Nephron (organoid): Measurements from ENCODE around the gene PATJ.
"Not testable (repeated sequence)": the region's sequence is repeated elsewhere in the genome, so short reads cannot be mapped to it uniquely, and the experiment has no call there.

ENCODE experiments used
- H3K27ac Mint-ChIP-seq, 3 experiments: 2 replicates each; pipeline ENCODE4 v1.8.0; 2020; ENCODE audit warnings: mixed read lengths in 3 of 3, mild to moderate bottlenecking in 2 of 3, moderate library complexity in 1 of 3
- H3K27me3 Mint-ChIP-seq: 2 replicates; pipeline ENCODE4 v1.8.0; 2021; ENCODE audit warnings: low read depth, mild to moderate bottlenecking, moderate library complexity, mixed read lengths
- H3K36me3 Mint-ChIP-seq: 2 replicates; pipeline ENCODE4 v1.8.0; 2020; ENCODE audit warnings: low read depth, mixed read lengths
- H3K4me1 Mint-ChIP-seq: 2 replicates; pipeline ENCODE4 v1.8.0; 2020; ENCODE audit warnings: mixed read lengths
- H3K4me3 Mint-ChIP-seq, 3 experiments: 2 replicates each; pipeline ENCODE4 v1.8.0; 2020; ENCODE audit warnings: mild to moderate bottlenecking in 3 of 3, mixed read lengths in 3 of 3, moderate library complexity in 2 of 3
- H3K9me3 Mint-ChIP-seq: 2 replicates; pipeline ENCODE4 v1.8.0; 2020; ENCODE audit warnings: mixed read lengths
- CTCF ChIP-seq, 3 experiments: fragments of 200-600 bp; sonication (generic); IDR thresholded peaks; one replicate each; pipeline ENCODE4 v1.5.0; 2021; ENCODE audit warnings: antibody characterized with exemption in 3 of 3; ENCODE audit not compliant: unreplicated experiment in 3 of 3

PATJ gene

GRCh38 chr1:61892977-61893376 is 150.7 kb downstream of the PATJ start:
- no peak overlapping the region for H3K27ac Mint-ChIP-seq
- peaks cover 7% of the 10 kb centered on the region for H3K4me1 Mint-ChIP-seq
- no peaks in the 10 kb centered on the region for H3K27me3 Mint-ChIP-seq
- no peak for TF ChIP-seq CTCF (IDR thresholded peaks at IDR 0.05; ENCODE audit: unreplicated experiment in 3 of 3)
- peaks cover 45% of the 10 kb centered on the region for H3K36me3 Mint-ChIP-seq
- peaks cover 9% of the 10 kb centered on the region for H3K9me3 Mint-ChIP-seq
- no peak overlapping the region for H3K4me3 Mint-ChIP-seq

- Mint-ChIP-seq H3K27ac (peak overlapping the region in 2 of 3 experiments; percentile 3 to 18), H3K36me3 (peaks cover 50% of the 10 kb centered on the region)
- H3K9me3 Mint-ChIP-seq, H3K27me3 Mint-ChIP-seq, H3K4me3 Mint-ChIP-seq, H3K4me1 Mint-ChIP-seq: not testable (repeated sequence)
Observed at GRCh38 chr1:61894296-61894695, 152.0 kb downstream of the PATJ start.

- Mint-ChIP-seq H3K27me3 (peaks cover 3% of the 10 kb centered on the region), H3K36me3 (peaks cover 46% of the 10 kb centered on the region), H3K4me1 (no peaks in the 10 kb centered on the region), H3K4me3 (no peak overlapping the region), H3K27ac (no peak overlapping the region), H3K9me3 (peaks cover 9% of the 10 kb centered on the region)
- no peak for TF ChIP-seq CTCF (IDR thresholded peaks at IDR 0.05; ENCODE audit: unreplicated experiment in 3 of 3)
Observed at GRCh38 chr1:61895175-61895574, 152.9 kb downstream of the PATJ start.

- TF ChIP-seq CTCF (IDR thresholded peaks at IDR 0.05; ENCODE audit: unreplicated experiment in 3 of 3), result no peak
- peaks cover 3% of the 10 kb centered on the region for H3K27me3 Mint-ChIP-seq
- H3K36me3 Mint-ChIP-seq, result peaks cover 56% of the 10 kb centered on the region
- no peak overlapping the region for H3K4me3 Mint-ChIP-seq
- H3K9me3 Mint-ChIP-seq, result peaks cover 9% of the 10 kb centered on the region
- no peak overlapping the region for H3K27ac Mint-ChIP-seq
- no peaks in the 10 kb centered on the region for H3K4me1 Mint-ChIP-seq
Observed at GRCh38 chr1:61898658-61899057, 156.4 kb downstream of the PATJ start.

- no peaks in the 10 kb centered on the region for H3K9me3 Mint-ChIP-seq
- no peak overlapping the region for H3K27ac Mint-ChIP-seq
- no peak overlapping the region for H3K4me3 Mint-ChIP-seq
- H3K27me3 Mint-ChIP-seq, result no peaks in the 10 kb centered on the region
- peaks cover 6% of the 10 kb centered on the region for H3K4me1 Mint-ChIP-seq
- no peak for TF ChIP-seq CTCF (IDR thresholded peaks at IDR 0.05; ENCODE audit: unreplicated experiment in 3 of 3)
- H3K36me3 Mint-ChIP-seq, result peaks cover 27% of the 10 kb centered on the region
Observed at GRCh38 chr1:61904354-61904753, 162.1 kb downstream of the PATJ start.

- TF ChIP-seq CTCF (IDR thresholded peaks at IDR 0.05; ENCODE audit: unreplicated experiment in 3 of 3), result no peak
- H3K27me3 Mint-ChIP-seq, result no peaks in the 10 kb centered on the region
- peaks cover 19% of the 10 kb centered on the region for H3K36me3 Mint-ChIP-seq
- H3K4me1 Mint-ChIP-seq, result peaks cover 6% of the 10 kb centered on the region
- peak overlapping the region; percentile 2 to 32 (median 9) for H3K27ac Mint-ChIP-seq
- H3K4me3 Mint-ChIP-seq, result no peak overlapping the region
- H3K9me3 Mint-ChIP-seq, result no peaks in the 10 kb centered on the region
Observed at GRCh38 chr1:61907102-61907501, 164.8 kb downstream of the PATJ start.
